Spleen (tissue), 7 donors: ENCODE measurements around the gene ZDHHC7.

Source experiments
- CTCF ChIP-seq, 11 experiments: fragments of 200-600 bp in 7 of 11; fragments of 450-650 bp in 4 of 11; sonication (generic) in 4 of 11; IDR thresholded peaks in 8 of 11; conservative IDR thresholded peaks in 3 of 11; 1 replicate in 7 of 11; 2 replicates in 4 of 11; pipeline versions ENCODE4 v1.4.0 to v1.8.0; 2016 to 2021; ENCODE audit warnings: antibody characterized with exemption in 11 of 11, inconsistent platforms in 4 of 11, mild to moderate bottlenecking in 1 of 11
- POLR2A ChIP-seq, 3 donors: fragments of 450-650 bp; IDR thresholded peaks; one replicate each; pipeline ENCODE4 v1.5.1; 2017; ENCODE audit warnings: antibody characterized with exemption in 3 of 3, mild to moderate bottlenecking in 1 of 3
- donor health status: DM: no; HTN: no; CAD: no; lungs with moderate emphysema.
- donor health status: DM: no; HTN: no; CAD: no.
- donor health status: DM: no; HTN: no; CAD: no.

- TF ChIP-seq CTCF (IDR thresholded peaks at IDR 0.05 in 8 of 11, conservative IDR thresholded peaks at IDR 0.05 in 3 of 11) (no peak), POLR2A (IDR thresholded peaks at IDR 0.05) (no peak)
Measured at GRCh38 chr16:84975066-84975465, 36.3 kb downstream of the ZDHHC7 start.
